ENCODE measurements around the gene DNAJC4.

DNA sequence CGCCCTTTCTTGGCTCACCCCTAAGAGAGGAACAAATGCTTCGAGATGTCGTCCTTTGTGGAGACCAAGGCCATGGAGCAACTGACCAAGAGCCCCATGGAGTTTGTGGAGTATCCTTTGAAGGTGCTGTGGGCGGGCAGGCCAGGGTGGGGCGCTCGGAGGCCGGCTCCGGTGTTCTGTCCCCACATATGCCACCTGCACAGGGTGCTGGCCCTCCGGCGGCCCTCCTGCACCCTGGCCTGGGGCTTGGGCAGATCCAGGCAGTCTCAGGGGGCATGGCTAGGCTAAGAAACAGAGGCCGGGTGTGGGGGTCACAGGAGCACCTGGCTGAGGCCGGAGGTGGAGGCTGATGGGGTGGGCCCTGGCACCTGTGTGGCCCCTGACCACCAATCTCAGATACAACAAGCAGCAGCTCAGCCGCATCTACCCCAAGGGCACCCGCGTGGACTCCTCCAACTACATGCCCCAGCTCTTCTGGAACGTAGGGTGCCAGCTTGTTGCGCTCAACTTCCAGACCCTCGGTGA, 31.3 kb downstream of the DNAJC4 start:
- TF ChIP-seq CTCF (IDR thresholded peaks at IDR 0.05 in 4 of 5, conservative IDR thresholded peaks at IDR 0.05 in 1 of 5), result no peak
- no peak for TF ChIP-seq POLR2A (IDR thresholded peaks at IDR 0.05)
